ENCODE data around the gene ZNF827.

Gene ZNF827

GRCh38 chr4:145821766-145822165 is 116.9 kb downstream of the ZNF827 start:
- DNase-seq (ENCODE audit: low read depth), result no peak
- Histone ChIP-seq H3K36me3 (ENCODE audit: control insufficient read depth, insufficient read depth, low read length, severe bottlenecking) (no peaks in the 10 kb centered on the region), H3K9ac (ENCODE audit: low read length) (no peak overlapping the region), H3K4me1 (ENCODE audit: control insufficient read depth, insufficient read depth, low read length) (peaks cover 6% of the 10 kb centered on the region), H3K4me3 (ENCODE audit: low read length) (no peak overlapping the region), H3K27me3 (replicated peaks; ENCODE audit: control insufficient read depth, insufficient read depth, low read length) (no peaks in the 10 kb centered on the region), H3K9me3 (ENCODE audit: control insufficient read depth, low read length) (no peaks in the 10 kb centered on the region)

GRCh38 chr4:145820407-145820806 is 118.2 kb downstream of the ZNF827 start:
- no peak for DNase-seq (ENCODE audit: low read depth)
- H3K27me3 ChIP-seq (replicated peaks; ENCODE audit: control insufficient read depth, insufficient read depth, low read length), result no peaks in the 10 kb centered on the region
- no peaks in the 10 kb centered on the region for H3K36me3 ChIP-seq (ENCODE audit: control insufficient read depth, insufficient read depth, low read length, severe bottlenecking)
- no peak overlapping the region for H3K9ac ChIP-seq (ENCODE audit: low read length)
- H3K9me3 ChIP-seq (ENCODE audit: control insufficient read depth, low read length), result no peaks in the 10 kb centered on the region
- peaks cover 11% of the 10 kb centered on the region for H3K4me1 ChIP-seq (ENCODE audit: control insufficient read depth, insufficient read depth, low read length)
- no peak overlapping the region for H3K4me3 ChIP-seq (ENCODE audit: low read length)

GRCh38 chr4:145819853-145820181 is 118.8 kb downstream of the ZNF827 start:
- Histone ChIP-seq H3K4me1 (ENCODE audit: control insufficient read depth, insufficient read depth, low read length) (peaks cover 11% of the 10 kb centered on the region), H3K4me3 (ENCODE audit: low read length) (no peak overlapping the region), H3K9me3 (ENCODE audit: control insufficient read depth, low read length) (no peaks in the 10 kb centered on the region), H3K9ac (ENCODE audit: low read length) (no peak overlapping the region), H3K36me3 (ENCODE audit: control insufficient read depth, insufficient read depth, low read length, severe bottlenecking) (no peaks in the 10 kb centered on the region), H3K27me3 (replicated peaks; ENCODE audit: control insufficient read depth, insufficient read depth, low read length) (no peaks in the 10 kb centered on the region)
- DNase-seq (ENCODE audit: low read depth), result no peak

GRCh38 chr4:145819101-145819852 is 119.3 kb downstream of the ZNF827 start:
- no peak for DNase-seq (ENCODE audit: low read depth)
- Histone ChIP-seq H3K36me3 (ENCODE audit: control insufficient read depth, insufficient read depth, low read length, severe bottlenecking) (no peaks in the 10 kb centered on the region), H3K27me3 (replicated peaks; ENCODE audit: control insufficient read depth, insufficient read depth, low read length) (no peaks in the 10 kb centered on the region), H3K4me3 (ENCODE audit: low read length) (no peak overlapping the region), H3K9ac (ENCODE audit: low read length) (no peak overlapping the region), H3K4me1 (ENCODE audit: control insufficient read depth, insufficient read depth, low read length) (peaks cover 11% of the 10 kb centered on the region), H3K9me3 (ENCODE audit: control insufficient read depth, low read length) (no peaks in the 10 kb centered on the region)

GRCh38 chr4:145818011-145818410 is 120.6 kb downstream of the ZNF827 start:
- Histone ChIP-seq H3K4me3 (ENCODE audit: low read length) (no peak overlapping the region), H3K36me3 (ENCODE audit: control insufficient read depth, insufficient read depth, low read length, severe bottlenecking) (no peaks in the 10 kb centered on the region), H3K27me3 (replicated peaks; ENCODE audit: control insufficient read depth, insufficient read depth, low read length) (no peaks in the 10 kb centered on the region), H3K9me3 (ENCODE audit: control insufficient read depth, low read length) (no peaks in the 10 kb centered on the region), H3K4me1 (ENCODE audit: control insufficient read depth, insufficient read depth, low read length) (peaks cover 11% of the 10 kb centered on the region), H3K9ac (ENCODE audit: low read length) (no peak overlapping the region)
- DNase-seq (ENCODE audit: low read depth), result no peak

GRCh38 chr4:145816091-145816490 is 122.5 kb downstream of the ZNF827 start:
- no peaks in the 10 kb centered on the region for H3K36me3 ChIP-seq (ENCODE audit: control insufficient read depth, insufficient read depth, low read length, severe bottlenecking)
- peaks cover 11% of the 10 kb centered on the region for H3K4me1 ChIP-seq (ENCODE audit: control insufficient read depth, insufficient read depth, low read length)
- no peak overlapping the region for H3K9ac ChIP-seq (ENCODE audit: low read length)
- no peak overlapping the region for H3K4me3 ChIP-seq (ENCODE audit: low read length)
- no peaks in the 10 kb centered on the region for H3K27me3 ChIP-seq (replicated peaks; ENCODE audit: control insufficient read depth, insufficient read depth, low read length)
- DNase-seq (ENCODE audit: low read depth), result no peak
- no peaks in the 10 kb centered on the region for H3K9me3 ChIP-seq (ENCODE audit: control insufficient read depth, low read length)

GRCh38 chr4:145815626-145816025 is 123.0 kb downstream of the ZNF827 start:
- H3K9ac ChIP-seq (ENCODE audit: low read length), result no peak overlapping the region
- no peak overlapping the region for H3K4me3 ChIP-seq (ENCODE audit: low read length)
- H3K36me3 ChIP-seq (ENCODE audit: control insufficient read depth, insufficient read depth, low read length, severe bottlenecking), result no peaks in the 10 kb centered on the region
- H3K9me3 ChIP-seq (ENCODE audit: control insufficient read depth, low read length), result no peaks in the 10 kb centered on the region
- H3K4me1 ChIP-seq (ENCODE audit: control insufficient read depth, insufficient read depth, low read length), result peaks cover 8% of the 10 kb centered on the region
- no peaks in the 10 kb centered on the region for H3K27me3 ChIP-seq (replicated peaks; ENCODE audit: control insufficient read depth, insufficient read depth, low read length)
- peak; percentile 47 for DNase-seq (ENCODE audit: low read depth)

- H3K4me3 ChIP-seq (ENCODE audit: low read length), result no peak overlapping the region
- no peaks in the 10 kb centered on the region for H3K27me3 ChIP-seq (replicated peaks; ENCODE audit: control insufficient read depth, insufficient read depth, low read length)
- H3K4me1 ChIP-seq (ENCODE audit: control insufficient read depth, insufficient read depth, low read length), result peaks cover 5% of the 10 kb centered on the region
- DNase-seq (ENCODE audit: low read depth), result no peak
- H3K9me3 ChIP-seq (ENCODE audit: control insufficient read depth, low read length), result no peaks in the 10 kb centered on the region
- no peak overlapping the region for H3K9ac ChIP-seq (ENCODE audit: low read length)
- no peaks in the 10 kb centered on the region for H3K36me3 ChIP-seq (ENCODE audit: control insufficient read depth, insufficient read depth, low read length, severe bottlenecking)
These were observed 123.5 kb downstream of the ZNF827 start for GRCh38 chr4:145815027-145815612.

GRCh38 chr4:145814246-145814645 is 124.4 kb downstream of the ZNF827 start:
- no peak for DNase-seq (ENCODE audit: low read depth)
- Histone ChIP-seq H3K4me3 (ENCODE audit: low read length) (no peak overlapping the region), H3K36me3 (ENCODE audit: control insufficient read depth, insufficient read depth, low read length, severe bottlenecking) (no peaks in the 10 kb centered on the region), H3K4me1 (ENCODE audit: control insufficient read depth, insufficient read depth, low read length) (peaks cover 5% of the 10 kb centered on the region), H3K9ac (ENCODE audit: low read length) (no peak overlapping the region), H3K27me3 (replicated peaks; ENCODE audit: control insufficient read depth, insufficient read depth, low read length) (no peaks in the 10 kb centered on the region), H3K9me3 (ENCODE audit: control insufficient read depth, low read length) (peaks cover 7% of the 10 kb centered on the region)

- Histone ChIP-seq H3K9ac (ENCODE audit: low read length) (no peak overlapping the region), H3K27me3 (replicated peaks; ENCODE audit: control insufficient read depth, insufficient read depth, low read length) (no peaks in the 10 kb centered on the region), H3K4me1 (ENCODE audit: control insufficient read depth, insufficient read depth, low read length) (peaks cover 14% of the 10 kb centered on the region), H3K36me3 (ENCODE audit: control insufficient read depth, insufficient read depth, low read length, severe bottlenecking) (no peaks in the 10 kb centered on the region), H3K9me3 (ENCODE audit: control insufficient read depth, low read length) (peaks cover 10% of the 10 kb centered on the region), H3K4me3 (ENCODE audit: low read length) (no peak overlapping the region)
- DNase-seq (ENCODE audit: low read depth), result no peak
These were observed 125.7 kb downstream of the ZNF827 start for GRCh38 chr4:145812919-145813318.

GRCh38 chr4:145808848-145809512 is 129.6 kb downstream of the ZNF827 start:
- Histone ChIP-seq H3K27me3 (replicated peaks; ENCODE audit: control insufficient read depth, insufficient read depth, low read length) (no peaks in the 10 kb centered on the region), H3K9me3 (ENCODE audit: control insufficient read depth, low read length) (peaks cover 10% of the 10 kb centered on the region), H3K36me3 (ENCODE audit: control insufficient read depth, insufficient read depth, low read length, severe bottlenecking) (no peaks in the 10 kb centered on the region), H3K9ac (ENCODE audit: low read length) (no peak overlapping the region), H3K4me1 (ENCODE audit: control insufficient read depth, insufficient read depth, low read length) (peaks cover 21% of the 10 kb centered on the region), H3K4me3 (ENCODE audit: low read length) (no peak overlapping the region)
- no peak for DNase-seq (ENCODE audit: low read depth)
